ENCODE measurements around the gene PKIB.

The PKIB gene

DNA sequence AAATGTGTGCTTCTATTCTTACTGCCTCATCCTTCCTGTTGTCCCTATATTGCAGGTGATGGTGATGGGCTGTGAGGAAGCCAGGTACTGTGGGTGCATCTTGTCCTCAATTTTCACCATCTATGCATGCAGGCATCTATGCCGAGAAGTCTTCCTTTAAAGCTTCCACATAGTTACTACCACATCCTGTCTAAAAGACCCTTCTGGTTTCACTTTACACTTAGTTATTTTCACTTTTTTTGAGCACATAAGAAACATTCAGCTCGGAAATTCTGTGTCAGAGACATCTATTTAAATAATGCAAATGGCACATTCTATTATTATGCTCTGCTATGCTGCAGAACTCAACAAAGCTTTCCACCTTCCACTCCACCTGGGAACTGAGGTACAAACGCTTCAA lies 141.1 kb downstream of the PKIB start:
- DNase-seq = no peak

DNA sequence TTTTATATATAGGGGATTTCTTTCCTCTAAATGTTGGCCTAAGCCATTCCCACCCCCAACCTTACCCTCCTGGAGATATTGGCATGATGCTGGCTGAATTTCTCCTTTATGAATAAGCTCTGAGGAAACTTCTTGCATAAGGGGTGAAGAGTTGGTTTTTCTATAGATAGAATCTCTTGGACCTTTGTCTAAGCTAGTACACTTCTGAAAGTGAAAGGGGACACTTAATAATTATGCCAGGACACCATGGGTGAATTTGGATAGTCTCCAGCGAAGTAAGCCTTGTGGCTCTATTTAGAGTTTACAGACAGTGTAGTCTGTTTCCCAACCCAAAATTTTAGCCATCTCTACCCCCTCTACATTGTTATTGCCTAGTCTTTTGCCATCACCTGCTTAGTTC lies 142.3 kb downstream of the PKIB start:
- DNase-seq = no peak

DNA sequence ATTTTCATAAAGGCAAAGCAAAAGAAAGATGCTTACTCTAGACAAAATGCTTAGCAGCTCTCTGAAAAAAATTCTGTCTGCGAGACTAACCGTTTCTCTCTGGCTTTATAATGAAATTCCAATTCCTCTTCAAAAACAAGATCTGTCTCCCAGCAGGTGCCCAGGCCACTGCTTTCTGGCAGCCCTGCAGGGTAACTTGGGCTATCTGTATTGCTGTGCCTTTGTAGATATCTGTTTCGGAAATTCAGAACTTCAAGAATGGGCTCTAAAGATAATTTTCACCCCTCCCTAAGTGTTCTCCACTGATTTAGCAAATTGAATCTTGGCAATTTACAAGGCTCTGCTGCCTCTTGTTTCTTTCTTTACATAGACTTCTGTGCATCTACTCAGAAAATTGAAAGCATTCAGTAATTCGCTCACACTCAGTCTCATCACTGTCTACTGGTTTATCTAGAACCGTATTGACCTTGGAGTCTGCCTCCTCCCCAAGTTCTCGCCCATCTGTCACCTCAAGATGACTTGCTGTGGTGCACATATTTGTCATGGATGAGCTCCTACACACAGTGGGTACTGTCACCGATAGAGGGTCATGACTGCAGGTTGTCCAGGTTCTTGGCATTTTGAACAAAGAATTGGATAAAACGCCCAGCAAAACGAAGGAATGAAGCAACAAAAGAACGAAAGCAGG lies 142.9 kb downstream of the PKIB start:
- DNase-seq = no peak

DNA sequence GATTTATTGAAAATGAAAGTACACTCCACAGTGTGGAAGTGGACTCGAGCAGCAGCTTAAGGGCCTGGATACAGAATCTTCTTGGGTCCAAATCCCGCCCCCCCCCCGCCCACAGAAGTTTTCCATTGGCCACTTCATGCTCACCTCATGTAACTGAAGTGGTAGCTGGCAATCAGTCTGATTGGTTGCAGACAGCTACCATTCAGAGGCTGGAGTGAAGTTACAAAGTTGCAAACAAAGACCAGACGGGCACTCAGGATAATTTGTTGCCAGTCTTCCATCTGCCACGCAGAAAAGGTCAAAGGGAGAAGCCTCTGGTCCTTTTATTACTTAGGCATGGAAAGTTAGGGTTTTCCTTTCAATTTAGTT lies 143.5 kb downstream of the PKIB start:
- no peak for DNase-seq

DNA sequence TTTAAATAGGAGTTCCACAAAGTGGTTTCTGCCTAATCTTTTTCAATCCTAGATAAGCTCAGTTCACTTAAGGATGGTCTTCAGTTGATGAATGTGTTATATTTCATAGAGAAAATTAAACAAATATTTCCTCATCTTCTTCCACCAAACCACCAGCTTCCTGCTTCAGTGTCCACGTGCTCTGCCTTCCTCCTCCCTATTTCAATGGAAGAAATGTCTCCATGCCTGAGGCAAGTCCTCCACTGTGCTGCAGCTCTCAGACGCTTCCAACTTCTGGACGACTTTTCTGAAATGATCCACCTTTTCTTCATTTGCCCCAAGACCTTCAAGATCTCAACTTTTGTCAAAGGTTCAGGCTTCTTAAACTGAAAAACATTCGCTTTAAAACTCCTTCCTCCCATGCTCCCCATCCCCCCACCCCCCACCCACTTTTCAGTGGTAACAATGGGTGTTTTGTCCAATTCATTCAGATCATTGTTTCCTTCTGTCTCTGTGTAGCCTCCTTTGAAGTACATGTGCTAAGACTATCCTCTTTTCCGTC lies 144.1 kb downstream of the PKIB start:
- no peak for DNase-seq

DNA sequence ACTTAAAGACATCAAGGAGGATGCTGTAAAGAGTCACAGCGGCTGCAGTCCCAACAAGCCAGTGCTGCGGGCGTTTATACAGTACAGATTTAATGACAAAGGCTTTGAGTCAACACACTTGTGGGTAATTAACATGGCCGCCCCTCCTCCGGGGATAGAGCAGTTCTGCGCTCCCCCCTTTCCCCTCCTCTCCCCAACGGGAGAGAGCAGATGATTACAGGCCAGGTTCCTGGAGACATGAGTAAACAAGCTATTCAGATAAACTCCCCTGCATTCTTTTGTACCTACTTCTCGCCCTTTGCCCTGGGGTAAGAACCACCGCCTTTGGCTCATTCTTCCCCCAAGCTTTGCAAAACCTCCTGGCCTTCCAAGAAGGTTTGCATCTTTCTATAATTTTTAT lies 145.7 kb downstream of the PKIB start:
- DNase-seq = peak; percentile 74

DNA sequence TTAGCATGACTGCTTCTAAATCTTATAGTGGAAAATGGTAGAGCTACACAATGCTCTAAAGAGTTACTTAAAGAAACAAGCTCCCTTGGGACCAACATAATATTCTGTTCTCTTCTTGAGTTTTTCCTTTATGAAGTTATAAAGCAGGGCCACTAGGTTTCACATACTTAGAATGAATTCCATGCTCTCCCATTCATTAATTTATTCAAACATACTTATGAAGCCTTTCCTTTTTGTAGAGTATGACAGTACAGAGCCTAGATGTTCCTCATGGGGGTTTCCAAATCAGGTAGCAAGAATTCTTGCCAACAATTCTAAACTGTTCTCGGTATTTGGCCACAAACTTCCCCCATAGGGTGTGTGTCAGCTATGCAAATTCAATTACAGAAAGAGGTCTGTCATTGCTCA lies 148.7 kb downstream of the PKIB start:
- no peak for DNase-seq

DNA sequence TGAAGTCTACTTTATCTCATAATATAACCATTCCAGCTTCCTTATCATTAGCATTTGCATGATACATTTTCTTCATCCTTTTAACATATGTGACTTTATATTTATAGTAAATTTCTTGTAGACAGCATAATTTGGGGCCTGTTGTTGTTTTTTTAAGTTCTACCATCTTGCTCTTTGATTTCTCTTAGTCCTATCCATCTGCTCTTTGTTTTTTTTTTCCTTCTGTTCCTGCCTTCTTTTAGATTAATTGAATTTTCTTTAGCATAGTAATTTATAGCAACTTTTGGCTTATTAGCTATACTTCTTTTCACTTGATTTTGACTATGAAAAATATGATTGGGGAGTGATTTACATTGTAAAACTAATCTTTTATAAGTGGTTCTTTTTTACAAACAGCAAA lies 150.1 kb downstream of the PKIB start:
- DNase-seq = no peak

DNA sequence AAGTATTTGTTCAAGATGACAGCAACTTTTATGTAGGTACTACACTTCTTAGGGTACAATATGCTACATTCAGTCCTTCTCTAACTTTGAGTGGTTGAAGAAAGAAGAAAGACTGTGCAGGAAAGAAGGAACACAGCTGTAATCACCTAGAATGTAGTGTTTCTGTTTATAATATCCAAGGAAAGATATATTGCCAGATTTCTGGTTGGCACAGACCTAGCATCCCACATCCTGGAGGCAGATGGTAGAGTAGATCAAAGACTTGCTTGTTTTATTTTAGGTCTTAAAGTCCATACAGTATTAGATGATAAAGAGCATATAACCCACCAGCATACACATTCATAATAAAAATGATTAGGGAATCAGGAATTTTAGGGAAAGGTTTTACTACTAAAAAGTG lies 156.1 kb downstream of the PKIB start:
- no peak for DNase-seq

DNA sequence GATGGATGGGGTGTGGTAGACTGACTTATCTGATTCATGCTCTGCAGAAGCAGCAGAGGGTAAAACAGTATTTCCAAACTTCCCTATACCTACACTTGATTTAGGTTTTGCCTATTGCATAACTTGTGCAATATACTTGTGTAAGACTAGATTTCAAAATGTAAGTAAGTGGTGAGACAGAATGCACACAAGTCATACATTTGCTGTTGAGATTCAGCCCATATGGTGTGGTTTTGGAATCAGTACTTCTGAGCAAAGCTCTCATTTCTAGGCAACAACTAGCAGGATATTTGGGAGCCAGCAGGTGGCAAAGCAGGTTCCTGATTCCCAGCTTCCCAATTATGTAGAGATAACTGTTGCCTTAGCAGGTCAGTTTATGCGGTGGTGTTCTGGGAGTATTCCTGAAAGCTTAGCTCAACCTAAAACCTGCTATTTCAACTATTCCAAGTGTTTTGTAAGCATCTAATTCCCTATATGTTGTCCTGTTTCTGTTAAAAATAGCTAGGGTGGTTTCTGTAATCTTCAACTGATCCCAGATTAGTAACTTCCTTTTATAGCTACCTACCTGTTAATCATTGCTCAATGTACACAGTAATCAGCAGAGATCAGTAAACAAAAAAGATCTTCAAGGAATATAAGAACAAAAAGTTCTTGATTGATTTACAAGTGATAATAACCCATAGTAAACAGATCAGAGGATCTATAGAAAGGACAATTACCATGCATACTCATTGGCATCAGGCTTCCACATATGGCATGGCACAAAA lies 160.8 kb downstream of the PKIB start:
- peak; percentile 28 for DNase-seq

DNA sequence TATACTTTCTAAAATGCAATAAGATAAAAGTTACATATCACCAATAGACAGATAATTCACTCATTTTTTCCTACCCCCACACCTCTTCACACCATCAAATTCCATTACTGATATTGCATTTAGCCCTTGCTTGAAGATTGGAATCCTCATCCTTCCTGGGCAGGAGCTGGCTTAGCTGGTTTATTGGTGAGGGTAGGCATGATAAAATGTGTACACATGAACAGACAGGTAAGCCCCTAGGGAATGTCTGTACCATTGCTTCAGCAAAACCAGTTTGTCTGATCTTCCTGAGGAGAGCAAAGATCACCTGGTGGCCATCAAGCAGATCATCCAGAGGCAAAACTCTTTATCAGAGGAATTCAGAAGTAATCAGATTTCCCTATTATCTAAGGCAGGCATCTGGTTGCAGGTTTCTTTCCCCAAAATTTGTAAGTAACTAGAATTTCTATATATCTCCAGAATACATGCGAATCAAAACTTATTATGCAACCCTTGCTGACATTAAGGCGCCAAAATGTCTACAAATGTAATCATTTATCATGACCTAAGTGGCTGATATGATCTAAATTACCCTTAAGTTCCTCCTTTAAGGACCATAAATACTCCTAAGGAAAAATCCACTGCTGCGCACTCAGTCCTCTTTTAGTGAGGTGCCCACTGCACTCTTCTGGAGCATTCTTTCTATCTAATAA lies 162.7 kb downstream of the PKIB start:
- no peak for DNase-seq
